Mammary epithelial cell (primary cell): Measurements from ENCODE around the gene MRPL41.

Source experiments
- EZH2 ChIP-seq: IDR thresholded peaks from 2 replicates; pipeline ENCODE4 v1.6.1; 2012; ENCODE audit warnings: low read length, inconsistent platforms, borderline replicate concordance
- TF ChIP-seq, protein P1 (sequence below), 2 donors: IDR thresholded peaks in 1 of 2; conservative IDR thresholded peaks in 1 of 2; 2 replicates each; pipeline ENCODE4 v1.5.1; 2011 to 2012; ENCODE audit warnings: inconsistent platforms in 2 of 2, low read length in 2 of 2, mild to moderate bottlenecking in 2 of 2, control low read depth in 1 of 2, low read depth in 1 of 2; ENCODE audit not compliant: insufficient read depth in 1 of 2; ENCODE audit errors: extremely low read depth in 1 of 2

DNA sequence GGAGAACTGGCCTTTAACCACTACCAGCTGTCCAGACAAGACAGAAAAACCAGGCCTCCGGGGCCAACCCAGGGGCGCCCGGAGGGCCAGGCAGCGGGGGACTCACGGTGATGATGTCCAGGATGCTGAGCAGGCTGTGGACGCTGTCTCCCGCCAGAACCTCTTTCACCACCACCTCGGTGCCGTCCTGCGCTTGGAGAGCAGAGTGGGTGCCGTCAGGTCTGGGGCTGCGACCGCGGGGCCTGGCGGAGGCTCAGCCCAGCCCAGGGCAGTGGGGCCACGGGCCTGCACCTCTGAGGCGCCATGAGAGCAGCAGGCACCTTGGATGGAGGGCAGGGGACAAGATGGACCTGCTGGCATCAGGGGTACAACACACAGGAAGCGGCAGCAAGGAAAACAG, 11.1 kb upstream of the MRPL41 start:
- TF ChIP-seq, protein P1, sequence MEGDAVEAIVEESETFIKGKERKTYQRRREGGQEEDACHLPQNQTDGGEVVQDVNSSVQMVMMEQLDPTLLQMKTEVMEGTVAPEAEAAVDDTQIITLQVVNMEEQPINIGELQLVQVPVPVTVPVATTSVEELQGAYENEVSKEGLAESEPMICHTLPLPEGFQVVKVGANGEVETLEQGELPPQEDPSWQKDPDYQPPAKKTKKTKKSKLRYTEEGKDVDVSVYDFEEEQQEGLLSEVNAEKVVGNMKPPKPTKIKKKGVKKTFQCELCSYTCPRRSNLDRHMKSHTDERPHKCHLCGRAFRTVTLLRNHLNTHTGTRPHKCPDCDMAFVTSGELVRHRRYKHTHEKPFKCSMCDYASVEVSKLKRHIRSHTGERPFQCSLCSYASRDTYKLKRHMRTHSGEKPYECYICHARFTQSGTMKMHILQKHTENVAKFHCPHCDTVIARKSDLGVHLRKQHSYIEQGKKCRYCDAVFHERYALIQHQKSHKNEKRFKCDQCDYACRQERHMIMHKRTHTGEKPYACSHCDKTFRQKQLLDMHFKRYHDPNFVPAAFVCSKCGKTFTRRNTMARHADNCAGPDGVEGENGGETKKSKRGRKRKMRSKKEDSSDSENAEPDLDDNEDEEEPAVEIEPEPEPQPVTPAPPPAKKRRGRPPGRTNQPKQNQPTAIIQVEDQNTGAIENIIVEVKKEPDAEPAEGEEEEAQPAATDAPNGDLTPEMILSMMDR (conservative IDR thresholded peaks at IDR 0.05 in 1 of 2, IDR thresholded peaks at IDR 0.05 in 1 of 2; ENCODE audit: extremely low read depth in 1 of 2, insufficient read depth in 1 of 2, low read depth in 1 of 2, low read length in 2 of 2), result no peak
- TF ChIP-seq EZH2, result no peak
